NCI-H1930 (cell line): ENCODE data around the gene SLC16A14.
"Not testable (repeated sequence)": the region's sequence is repeated elsewhere in the genome, so short reads cannot be mapped to it uniquely, and the experiment has no call there.

ENCODE experiments used
- DNase-seq, 2 experiments: peaks; one replicate each; lab custom pipeline; 2025; lab: John Stamatoyannopoulos, UW

The SLC16A14 gene

GRCh38 chr2:230068651-230069055 lies at the start of gene SLC16A14:
Gene SLC16A14, minus strand, starts transcription at chr2:230068924. Its CDS starts 9,572 bp downstream, at chr2:230059352.
- DNase-seq = peak; percentile 27 to 51

- no peak for DNase-seq
These were observed 38.0 kb upstream of the SLC16A14 start for GRCh38 chr2:230106771-230107170.

GRCh38 chr2:230101967-230102366 lies 33.2 kb upstream of the SLC16A14 start:
- not testable (repeated sequence) for DNase-seq

GRCh38 chr2:230097841-230098240 lies 29.1 kb upstream of the SLC16A14 start:
- DNase-seq = no peak

GRCh38 chr2:230097424-230097823 lies 28.7 kb upstream of the SLC16A14 start:
- DNase-seq = peak in 1 of 2 experiments; percentile 8

GRCh38 chr2:230090967-230091366 lies 22.2 kb upstream of the SLC16A14 start:
- no peak for DNase-seq

- DNase-seq = no peak
These were observed 16.5 kb upstream of the SLC16A14 start for GRCh38 chr2:230085201-230085600.

- DNase-seq = no peak
These were observed 9.3 kb upstream of the SLC16A14 start for GRCh38 chr2:230077851-230078547.

- no peak for DNase-seq
These were observed 8.1 kb upstream of the SLC16A14 start for GRCh38 chr2:230076819-230077218.

GRCh38 chr2:230075988-230076631 lies 7.4 kb upstream of the SLC16A14 start:
- no peak for DNase-seq

- DNase-seq = no peak
These were observed 2.7 kb upstream of the SLC16A14 start for GRCh38 chr2:230071421-230071820.

GRCh38 chr2:230069402-230069801 lies 678 bp upstream of the SLC16A14 start:
- no peak for DNase-seq

- DNase-seq = peak; percentile 8 to 51
These were observed 591 bp downstream of the SLC16A14 start for GRCh38 chr2:230068016-230068650.

GRCh38 chr2:230060672-230061293 lies 7.9 kb downstream of the SLC16A14 start:
- no peak for DNase-seq

GRCh38 chr2:230053753-230054478 lies 14.8 kb downstream of the SLC16A14 start:
- DNase-seq = no peak

- no peak for DNase-seq
These were observed 16.4 kb downstream of the SLC16A14 start for GRCh38 chr2:230052299-230052698.

GRCh38 chr2:230050136-230050535 lies 18.6 kb downstream of the SLC16A14 start:
- DNase-seq = no peak

- no peak for DNase-seq
These were observed 20.6 kb downstream of the SLC16A14 start for GRCh38 chr2:230048010-230048671.

GRCh38 chr2:230046491-230046890 lies 22.2 kb downstream of the SLC16A14 start:
- DNase-seq = no peak

- no peak for DNase-seq
These were observed 25.3 kb downstream of the SLC16A14 start for GRCh38 chr2:230043461-230043860.

GRCh38 chr2:230043025-230043424 lies 25.7 kb downstream of the SLC16A14 start:
- no peak for DNase-seq
